GM18951 (cell line): Measurements from ENCODE around the gene TRPC3.
"Not testable (repeated sequence)": the region's sequence is repeated elsewhere in the genome, so short reads cannot be mapped to it uniquely, and the experiment has no call there.

Source experiments
- POLR2A ChIP-seq: IDR thresholded peaks from 4 replicates; pipeline ENCODE4 v1.6.1; 2011; ENCODE audit warnings: mild to moderate bottlenecking; ENCODE audit not compliant: insufficient read length, insufficient read depth; ENCODE audit errors: extremely low read depth
- in situ Hi-C: fragments of 300-500 bp; cut with MboI; formaldehyde crosslinking; loops from one replicate; pipeline ENCODE4 v1.12.0; 2022; ENCODE audit warnings: low sequenced_read_pairs, mixed read lengths, inconsistent platforms; ENCODE audit not compliant: unreplicated experiment

Gene TRPC3

DNA sequence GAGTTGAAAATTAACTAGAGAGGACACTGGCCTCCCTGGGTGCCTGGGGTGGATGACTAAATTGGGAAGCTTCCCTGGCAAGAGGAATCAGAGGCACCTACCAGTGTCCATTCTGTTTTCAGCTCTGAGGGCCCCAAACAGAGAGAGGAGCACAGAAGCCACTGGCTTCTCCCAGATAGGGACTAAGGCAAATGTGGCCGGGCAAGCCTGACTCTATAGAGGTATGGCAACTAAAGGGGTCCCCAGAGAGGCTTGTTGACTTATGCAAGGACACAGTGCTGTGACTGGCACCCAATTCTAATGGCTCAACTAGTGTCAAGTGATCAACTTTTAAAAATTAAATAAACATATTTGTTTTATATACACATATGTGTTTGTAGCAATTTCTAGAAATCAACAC is 17.2 kb downstream of the TRPC3 start:
- no peak for TF ChIP-seq POLR2A
- in situ Hi-C loops: no loop called here

DNA sequence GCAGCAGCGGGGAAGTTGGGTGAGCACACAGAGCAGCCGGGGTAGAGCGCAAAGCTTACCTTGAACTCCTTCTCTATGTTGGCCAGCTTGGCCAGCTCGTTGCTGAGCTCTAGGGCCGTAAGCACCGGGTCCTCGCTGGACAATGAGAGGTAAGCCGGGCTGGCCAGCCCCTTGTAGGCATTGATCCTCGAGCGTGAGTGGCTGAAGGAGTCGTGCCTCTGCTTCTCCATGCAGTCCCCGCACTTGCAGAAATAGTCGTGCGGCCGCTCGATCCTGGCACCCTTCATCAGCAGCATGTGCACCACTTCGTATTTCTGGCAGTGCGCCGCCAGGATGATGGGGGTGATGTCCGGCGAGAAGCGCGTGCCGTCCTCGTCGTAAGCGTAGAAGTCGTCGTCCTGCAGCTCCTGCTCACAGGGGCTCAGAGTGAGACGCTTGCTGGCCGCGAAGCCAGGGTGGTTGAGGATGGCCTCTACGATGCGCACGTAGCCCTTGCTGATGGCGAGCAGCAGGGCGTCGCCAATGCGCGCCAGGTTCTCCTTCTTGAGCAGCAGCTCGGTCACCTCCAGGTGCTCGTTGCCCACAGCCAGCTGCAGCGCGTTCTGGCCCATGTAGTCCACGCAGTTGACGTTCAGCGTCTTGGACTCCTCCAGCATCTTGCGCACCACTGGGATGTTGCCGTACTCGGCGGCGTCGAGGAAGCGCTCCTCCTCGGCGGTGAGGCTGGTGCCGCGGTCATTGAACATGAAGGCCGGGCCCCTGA is 19.5 kb downstream of the TRPC3 start:
- in situ Hi-C loops: no loop called here

DNA sequence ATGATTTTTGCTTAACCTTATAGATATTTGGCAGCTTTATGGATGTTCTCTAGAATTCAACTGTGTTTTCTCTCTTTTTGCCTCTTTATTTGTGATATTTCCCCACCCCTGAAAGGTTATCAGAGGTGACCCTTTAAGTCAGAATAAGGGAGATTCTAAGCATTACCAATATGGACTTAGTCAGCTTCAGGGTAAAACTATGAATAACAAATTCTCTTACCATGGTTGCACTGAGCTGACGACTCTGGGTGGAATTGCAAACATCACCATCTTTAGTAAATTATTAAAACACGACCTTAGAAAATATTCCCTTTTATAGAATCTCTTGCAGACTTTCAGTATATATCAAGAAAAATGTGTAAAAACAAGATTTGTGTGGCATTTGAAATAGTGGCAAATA is 21.6 kb downstream of the TRPC3 start:
- TF ChIP-seq POLR2A: no peak
- in situ Hi-C loops: no loop called here

More for the DNA sequence above, 19.5 kb downstream of the TRPC3 start:
- TF ChIP-seq POLR2A: no peak

GRCh38 chr4:121927948-121928347 is 23.9 kb downstream of the TRPC3 start:
- in situ Hi-C loops: no loop called here
- TF ChIP-seq POLR2A: no peak

DNA sequence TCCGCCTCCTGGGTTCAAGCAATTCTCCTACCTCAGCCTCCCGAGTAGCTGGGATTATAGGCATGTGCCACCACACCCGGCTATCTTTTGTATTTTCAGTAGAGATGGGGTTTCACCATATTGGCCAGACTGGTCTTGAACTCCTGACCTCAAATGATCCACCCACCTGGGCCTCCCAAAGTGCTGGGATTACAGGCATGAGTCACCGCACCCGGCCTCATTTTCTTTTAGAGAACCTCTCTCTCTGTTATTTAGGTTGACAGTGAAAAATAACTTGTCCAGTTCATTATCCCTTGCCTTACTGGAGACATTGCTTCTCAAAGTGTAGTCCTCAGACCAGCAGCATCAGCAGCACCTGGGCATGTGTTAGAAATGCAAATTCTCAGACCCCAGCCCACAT is 25.4 kb downstream of the TRPC3 start:
- in situ Hi-C loops: not testable (repeated sequence)

DNA sequence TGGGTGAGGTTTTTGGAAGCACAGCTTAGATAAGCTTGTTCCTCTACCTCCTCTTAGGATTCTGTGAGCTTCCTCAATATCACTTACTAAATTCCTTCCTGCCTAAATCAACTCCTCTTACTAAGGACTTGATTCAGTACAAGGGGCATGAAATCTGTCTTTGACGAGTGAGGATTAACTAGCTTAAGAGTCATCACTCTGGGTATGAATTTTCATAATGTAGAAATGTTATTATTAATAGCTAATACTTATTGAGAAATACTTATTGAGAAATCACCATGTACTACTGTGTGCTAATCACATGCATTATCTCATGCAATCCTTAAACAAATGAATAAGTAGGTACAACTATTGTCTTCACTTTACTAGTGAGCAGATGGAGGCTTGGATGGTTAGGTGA is 28.6 kb downstream of the TRPC3 start:
- in situ Hi-C loops: loop anchor here (25.0 kb wide), 1 partner anchor 664 kb away; no protein-coding TSS in a partner anchor
- no peak for TF ChIP-seq POLR2A

DNA sequence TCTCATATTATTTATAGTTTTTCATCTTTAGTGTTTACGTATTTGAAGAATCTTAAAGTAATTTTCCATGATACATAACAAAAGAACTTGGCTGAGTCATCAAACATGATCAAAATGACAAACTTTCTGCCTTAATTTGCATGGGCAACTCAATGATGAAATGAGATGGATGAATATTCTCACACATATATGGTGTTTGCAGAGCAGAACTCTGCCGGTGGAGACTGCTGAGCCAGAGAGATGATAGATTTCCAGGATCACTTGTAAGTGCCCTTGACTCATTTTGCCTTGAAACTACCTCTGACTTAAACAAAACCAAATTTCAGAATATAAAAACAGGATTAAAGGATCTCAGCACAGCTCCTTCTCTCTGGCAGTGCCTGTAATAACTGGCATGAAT is 38.2 kb downstream of the TRPC3 start:
- in situ Hi-C loops: loop anchor here (25.0 kb wide), 1 partner anchor 674 kb away; no protein-coding TSS in a partner anchor
- no peak for TF ChIP-seq POLR2A

GRCh38 chr4:121908346-121908745 is 43.5 kb downstream of the TRPC3 start:
- in situ Hi-C loops: loop anchor here (25.0 kb wide), 1 partner anchor 679 kb away; no protein-coding TSS in a partner anchor
- no peak for TF ChIP-seq POLR2A

GRCh38 chr4:121900132-121900983 is 51.5 kb downstream of the TRPC3 start:
- in situ Hi-C loops: loop anchor here (25.0 kb wide), 1 partner anchor 687 kb away; no protein-coding TSS in a partner anchor
- TF ChIP-seq POLR2A: no peak

DNA sequence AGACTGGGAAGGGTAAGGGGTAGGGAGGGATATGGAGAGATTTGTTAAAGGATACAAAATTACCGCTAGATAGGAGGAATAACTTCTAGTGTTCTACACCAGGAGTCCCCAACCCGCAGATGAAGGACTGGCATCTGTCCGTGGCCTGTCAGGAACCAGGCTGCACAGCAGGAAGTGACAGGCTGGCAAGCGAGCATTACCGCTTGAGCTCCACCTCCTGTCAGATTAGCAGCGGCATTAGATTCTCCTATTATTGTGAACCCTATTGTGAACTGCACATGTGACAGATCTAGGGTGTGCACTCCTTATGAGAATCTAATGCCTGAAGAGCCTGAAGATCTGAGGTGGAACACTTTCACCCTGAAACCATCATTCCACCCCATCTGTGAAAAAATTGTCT is 53.7 kb downstream of the TRPC3 start:
- in situ Hi-C loops: no loop called here
- TF ChIP-seq POLR2A: no peak

DNA sequence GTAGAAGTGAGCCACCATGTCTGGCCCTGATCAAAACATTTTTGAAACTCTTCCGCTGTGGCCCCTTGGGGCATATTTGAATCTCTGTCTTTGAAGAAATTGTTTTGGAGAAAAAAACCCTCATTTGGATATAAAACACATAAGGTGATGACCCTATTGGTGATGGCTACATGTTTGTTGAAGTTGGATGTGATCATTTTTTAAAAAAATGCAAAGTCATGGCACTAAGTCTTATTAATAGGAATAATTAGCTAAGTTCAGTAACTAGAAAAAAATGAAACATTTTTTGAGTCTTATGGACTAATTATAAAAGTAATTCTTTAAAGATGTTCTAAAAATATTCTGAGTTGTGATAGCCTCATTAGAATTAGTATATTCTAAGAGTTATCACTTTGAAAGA is 63.7 kb downstream of the TRPC3 start:
- in situ Hi-C loops: no loop called here
- TF ChIP-seq POLR2A: no peak

DNA sequence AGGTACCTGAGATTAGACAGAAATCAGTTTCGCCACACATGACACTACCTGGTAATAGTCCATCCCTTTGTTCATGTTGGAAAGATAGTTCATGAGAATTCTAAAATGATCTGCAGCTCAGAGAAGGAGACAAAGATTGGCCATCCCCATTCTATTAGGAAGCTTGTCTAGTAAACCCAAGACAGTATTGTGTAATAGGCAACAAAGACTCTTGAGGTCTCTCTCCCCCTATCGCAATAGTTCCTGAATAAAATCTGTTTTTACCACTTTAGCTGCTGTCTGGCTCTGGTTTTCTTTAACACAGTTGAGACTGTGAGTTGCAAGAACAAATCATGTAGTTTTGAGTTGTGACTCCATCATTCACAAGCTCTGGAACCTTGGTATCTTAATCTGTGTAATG is 66.7 kb downstream of the TRPC3 start:
- in situ Hi-C loops: no loop called here
- TF ChIP-seq POLR2A: no peak

DNA sequence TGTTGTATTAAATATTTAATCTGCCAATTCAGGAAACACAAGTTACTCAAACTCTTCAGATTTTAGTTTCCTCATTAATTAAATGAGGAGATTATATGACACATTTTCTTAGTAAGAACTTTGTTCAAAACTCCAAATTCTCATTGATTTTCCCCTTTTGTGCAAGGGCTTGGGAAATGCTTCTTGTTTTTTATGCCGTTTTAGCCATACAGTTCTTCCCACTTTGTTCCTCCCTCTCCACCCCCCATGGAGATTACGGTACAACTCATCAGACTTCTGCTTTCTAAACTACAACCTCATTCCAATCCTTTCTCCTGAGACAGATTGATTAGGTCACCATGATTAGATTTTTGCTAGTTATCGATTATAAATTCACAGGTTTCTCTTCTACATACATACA is 70.7 kb downstream of the TRPC3 start:
- in situ Hi-C loops: no loop called here
- no peak for TF ChIP-seq POLR2A

GRCh38 chr4:121879135-121879534 is 72.7 kb downstream of the TRPC3 start:
- in situ Hi-C loops: no loop called here
- TF ChIP-seq POLR2A: no peak
